Measurements from ENCODE around the gene RTN4RL1. TPM values are rescaled to one million over a fixed set of nuclear protein-coding genes. Genes with fewer than 3 reads are reported as not detected.

Gene RTN4RL1
- total RNA-seq, 2 donors from 2014 or later: 0.09 TPM; not detected in 1

- Mint-ChIP-seq H3K4me3 (peak overlapping the region; percentile 95), H3K9me3 (no peaks in the 10 kb centered on the region), H3K36me3 (ENCODE audit: low read depth) (peaks cover 54% of the 10 kb centered on the region), H3K27me3 (no peaks in the 10 kb centered on the region), H3K4me1 (peaks cover 9% of the 10 kb centered on the region), H3K27ac (peak overlapping the region; percentile 94)
- ATAC-seq (replicated peaks): no peak
Measured at GRCh38 chr17:2043785-2044184, 18.7 kb upstream of the RTN4RL1 start.

GRCh38 chr17:2042933-2043332 lies 17.8 kb upstream of the RTN4RL1 start:
- Mint-ChIP-seq H3K4me1 (peaks cover 9% of the 10 kb centered on the region), H3K9me3 (no peaks in the 10 kb centered on the region), H3K27me3 (no peaks in the 10 kb centered on the region), H3K36me3 (ENCODE audit: low read depth) (peaks cover 52% of the 10 kb centered on the region), H3K4me3 (peak overlapping the region; percentile 95), H3K27ac (peak overlapping the region; percentile 94)
- ATAC-seq (replicated peaks): no peak

GRCh38 chr17:2042390-2042847 lies 17.3 kb upstream of the RTN4RL1 start:
- Mint-ChIP-seq H3K27ac (peak overlapping the region; percentile 94), H3K36me3 (ENCODE audit: low read depth) (peaks cover 55% of the 10 kb centered on the region), H3K4me1 (peaks cover 9% of the 10 kb centered on the region), H3K9me3 (no peaks in the 10 kb centered on the region), H3K27me3 (no peaks in the 10 kb centered on the region), H3K4me3 (peak overlapping the region; percentile 95)
- no peak for ATAC-seq (replicated peaks)

GRCh38 chr17:2041561-2042389 lies 16.6 kb upstream of the RTN4RL1 start, which contains the start of gene OVCA2:
Gene OVCA2, plus strand, starts transcription at chr17:2042022. Its CDS starts 26 bp downstream, at chr17:2042048.
- ATAC-seq (replicated peaks): peak; percentile 96
- Mint-ChIP-seq H3K9me3 (no peaks in the 10 kb centered on the region), H3K27ac (peak within 1 kb of the TSS; percentile 94), H3K4me1 (peaks cover 9% of the 10 kb centered on the region), H3K36me3 (ENCODE audit: low read depth) (peaks cover 59% of the 10 kb centered on the region), H3K27me3 (no peaks in the 10 kb centered on the region), H3K4me3 (peak within 1 kb of the TSS; percentile 95)

- no peak for ATAC-seq (replicated peaks)
- peaks cover 9% of the 10 kb centered on the region for H3K4me1 Mint-ChIP-seq
- H3K36me3 Mint-ChIP-seq (ENCODE audit: low read depth): peaks cover 66% of the 10 kb centered on the region
- no peak overlapping the region for H3K27ac Mint-ChIP-seq
- H3K27me3 Mint-ChIP-seq: no peaks in the 10 kb centered on the region
- no peaks in the 10 kb centered on the region for H3K9me3 Mint-ChIP-seq
- H3K4me3 Mint-ChIP-seq: peak overlapping the region; percentile 95
Measured at GRCh38 chr17:2040942-2041560, 15.9 kb upstream of the RTN4RL1 start.

GRCh38 chr17:2040219-2040827 lies 15.2 kb upstream of the RTN4RL1 start:
- Mint-ChIP-seq H3K4me1 (peaks cover 9% of the 10 kb centered on the region), H3K9me3 (no peaks in the 10 kb centered on the region), H3K36me3 (ENCODE audit: low read depth) (peaks cover 64% of the 10 kb centered on the region), H3K27me3 (no peaks in the 10 kb centered on the region), H3K27ac (no peak overlapping the region), H3K4me3 (peak overlapping the region; percentile 95)
- ATAC-seq (replicated peaks): no peak

- no peak overlapping the region for H3K4me3 Mint-ChIP-seq
- H3K4me1 Mint-ChIP-seq: no peaks in the 10 kb centered on the region
- ATAC-seq (replicated peaks): no peak
- H3K36me3 Mint-ChIP-seq (ENCODE audit: low read depth): peaks cover 43% of the 10 kb centered on the region
- H3K27ac Mint-ChIP-seq: no peak overlapping the region
- no peaks in the 10 kb centered on the region for H3K9me3 Mint-ChIP-seq
- no peaks in the 10 kb centered on the region for H3K27me3 Mint-ChIP-seq
Measured at GRCh38 chr17:2037155-2037554, 12.0 kb upstream of the RTN4RL1 start.

GRCh38 chr17:2035541-2036488 lies 10.7 kb upstream of the RTN4RL1 start:
- H3K9me3 Mint-ChIP-seq: no peaks in the 10 kb centered on the region
- H3K27me3 Mint-ChIP-seq: no peaks in the 10 kb centered on the region
- H3K4me3 Mint-ChIP-seq: no peak overlapping the region
- no peak for ATAC-seq (replicated peaks)
- H3K27ac Mint-ChIP-seq: no peak overlapping the region
- H3K36me3 Mint-ChIP-seq (ENCODE audit: low read depth): peaks cover 37% of the 10 kb centered on the region
- H3K4me1 Mint-ChIP-seq: no peaks in the 10 kb centered on the region

- H3K27me3 Mint-ChIP-seq: no peaks in the 10 kb centered on the region
- peaks cover 34% of the 10 kb centered on the region for H3K36me3 Mint-ChIP-seq (ENCODE audit: low read depth)
- H3K4me1 Mint-ChIP-seq: no peaks in the 10 kb centered on the region
- no peak overlapping the region for H3K27ac Mint-ChIP-seq
- no peaks in the 10 kb centered on the region for H3K9me3 Mint-ChIP-seq
- no peak overlapping the region for H3K4me3 Mint-ChIP-seq
- ATAC-seq (replicated peaks): no peak
Measured at GRCh38 chr17:2034806-2035540, 9.8 kb upstream of the RTN4RL1 start.

- Mint-ChIP-seq H3K36me3 (ENCODE audit: low read depth) (peaks cover 31% of the 10 kb centered on the region), H3K27me3 (no peaks in the 10 kb centered on the region), H3K9me3 (no peaks in the 10 kb centered on the region), H3K4me3 (no peak overlapping the region), H3K27ac (no peak overlapping the region), H3K4me1 (no peaks in the 10 kb centered on the region)
- no peak for ATAC-seq (replicated peaks)
Measured at GRCh38 chr17:2034157-2034556, 9.0 kb upstream of the RTN4RL1 start.

- no peak overlapping the region for H3K4me3 Mint-ChIP-seq
- no peaks in the 10 kb centered on the region for H3K9me3 Mint-ChIP-seq
- H3K27ac Mint-ChIP-seq: no peak overlapping the region
- no peaks in the 10 kb centered on the region for H3K27me3 Mint-ChIP-seq
- ATAC-seq (replicated peaks): no peak
- H3K4me1 Mint-ChIP-seq: no peaks in the 10 kb centered on the region
- peaks cover 24% of the 10 kb centered on the region for H3K36me3 Mint-ChIP-seq (ENCODE audit: low read depth)
Measured at GRCh38 chr17:2033153-2033552, 8.0 kb upstream of the RTN4RL1 start.

GRCh38 chr17:2030779-2031163 lies 5.6 kb upstream of the RTN4RL1 start:
- H3K27ac Mint-ChIP-seq: peak overlapping the region; percentile 87
- H3K36me3 Mint-ChIP-seq (ENCODE audit: low read depth): peaks cover 8% of the 10 kb centered on the region
- no peak for ATAC-seq (replicated peaks)
- H3K4me3 Mint-ChIP-seq: peak overlapping the region; percentile 96
- H3K4me1 Mint-ChIP-seq: peaks cover 5% of the 10 kb centered on the region
- no peaks in the 10 kb centered on the region for H3K9me3 Mint-ChIP-seq
- peaks cover 6% of the 10 kb centered on the region for H3K27me3 Mint-ChIP-seq

All from activated T-helper 17 cell treated with anti-CD3 and anti-CD28 coated beads, Interleukin-2, amount 50 U/mL, for 72 hours (primary cell).